GM21576 (cell line): ENCODE results near the gene KRTAP10-12.
"Not testable (repeated sequence)": the region's sequence is repeated elsewhere in the genome, so short reads cannot be mapped to it uniquely, and the experiment has no call there.

Experiments used
- ATAC-seq: cut with Tn5 transposase; IDR thresholded peaks from one replicate; pipeline ENCODE4 v1.9.1; 2021; ENCODE audit warnings: mild to moderate bottlenecking, moderate library complexity; ENCODE audit not compliant: unreplicated experiment

The KRTAP10-12 gene

GRCh38 chr21:44697172-44697810 lies at the start of gene KRTAP10-12:
KRTAP10-12 (plus strand) TSS chr21:44697172; CDS start chr21:44697202, 30 bp downstream.
- ATAC-seq: not testable (repeated sequence)

- no peak for ATAC-seq
Observed at GRCh38 chr21:44647222-44647552, 49.8 kb upstream of the KRTAP10-12 start.

DNA sequence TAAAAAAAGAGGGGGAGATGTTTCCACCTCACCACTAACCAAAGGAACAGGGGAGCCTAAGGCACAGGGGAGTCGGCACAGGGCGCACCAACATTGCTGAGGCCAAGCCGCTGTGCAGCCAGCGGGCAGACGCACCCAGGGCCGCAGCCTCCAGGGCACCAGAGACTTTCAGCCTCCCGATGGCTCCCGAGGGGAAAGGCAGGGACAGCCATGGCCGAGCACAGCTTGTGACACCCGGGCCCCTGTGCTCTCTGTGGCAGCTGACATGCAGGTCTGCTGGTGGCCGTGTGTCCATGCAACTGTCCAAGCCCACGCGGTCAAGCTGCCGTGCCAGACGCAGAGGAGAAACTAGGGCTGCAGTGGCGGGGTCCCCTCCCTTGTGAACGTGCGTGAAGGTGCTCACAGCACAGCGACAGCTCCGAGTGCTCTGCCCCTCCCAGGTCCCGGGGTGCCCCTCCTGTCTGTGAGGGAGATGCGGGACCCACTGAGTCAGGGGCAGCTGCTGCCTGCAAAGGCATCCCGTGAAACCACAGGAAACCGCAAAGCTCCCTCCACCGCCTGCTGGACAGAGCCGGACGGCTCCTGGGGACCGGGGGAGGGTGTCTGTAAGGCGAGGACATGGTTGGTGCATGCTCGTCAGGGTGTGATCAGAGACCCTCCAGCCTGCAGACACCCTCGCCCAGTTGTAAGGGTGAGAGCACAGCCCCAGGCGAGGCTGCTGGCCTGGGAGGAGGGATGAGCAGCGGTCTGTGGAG lies 48.2 kb upstream of the KRTAP10-12 start:
- no peak for ATAC-seq

DNA sequence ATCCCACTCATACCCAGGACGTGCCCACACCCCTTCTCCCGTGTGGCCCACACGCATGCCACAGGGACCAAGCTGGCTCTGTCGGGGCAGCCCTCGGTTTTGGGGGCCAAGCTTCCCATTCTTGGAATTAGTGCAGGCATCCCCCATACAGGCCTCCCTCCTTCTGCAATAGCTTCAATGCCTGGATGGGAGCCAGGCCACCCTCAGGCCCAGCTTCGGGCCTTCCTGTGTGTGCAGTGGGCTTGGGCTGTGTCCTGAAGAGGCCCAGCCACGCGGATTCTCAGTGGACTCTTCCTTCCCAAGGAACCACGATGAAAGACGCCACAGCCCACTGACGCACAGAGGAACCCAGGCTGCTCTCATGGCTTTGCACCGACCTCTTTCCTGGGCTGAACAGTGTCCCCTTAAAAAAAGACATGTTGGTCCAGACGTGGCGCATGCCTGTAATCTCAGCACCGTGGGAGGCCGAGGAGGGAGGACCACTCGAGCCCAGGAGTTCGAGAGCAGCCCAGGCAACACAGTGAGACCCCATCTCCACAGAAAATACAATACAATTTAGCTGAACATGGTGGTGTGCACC lies 47.4 kb upstream of the KRTAP10-12 start:
- ATAC-seq: no peak

GRCh38 chr21:44650265-44650972 lies 46.6 kb upstream of the KRTAP10-12 start:
- no peak for ATAC-seq

GRCh38 chr21:44650973-44651675 lies 45.8 kb upstream of the KRTAP10-12 start:
- ATAC-seq: no peak

GRCh38 chr21:44653123-44653522 lies 43.8 kb upstream of the KRTAP10-12 start:
- no peak for ATAC-seq

DNA sequence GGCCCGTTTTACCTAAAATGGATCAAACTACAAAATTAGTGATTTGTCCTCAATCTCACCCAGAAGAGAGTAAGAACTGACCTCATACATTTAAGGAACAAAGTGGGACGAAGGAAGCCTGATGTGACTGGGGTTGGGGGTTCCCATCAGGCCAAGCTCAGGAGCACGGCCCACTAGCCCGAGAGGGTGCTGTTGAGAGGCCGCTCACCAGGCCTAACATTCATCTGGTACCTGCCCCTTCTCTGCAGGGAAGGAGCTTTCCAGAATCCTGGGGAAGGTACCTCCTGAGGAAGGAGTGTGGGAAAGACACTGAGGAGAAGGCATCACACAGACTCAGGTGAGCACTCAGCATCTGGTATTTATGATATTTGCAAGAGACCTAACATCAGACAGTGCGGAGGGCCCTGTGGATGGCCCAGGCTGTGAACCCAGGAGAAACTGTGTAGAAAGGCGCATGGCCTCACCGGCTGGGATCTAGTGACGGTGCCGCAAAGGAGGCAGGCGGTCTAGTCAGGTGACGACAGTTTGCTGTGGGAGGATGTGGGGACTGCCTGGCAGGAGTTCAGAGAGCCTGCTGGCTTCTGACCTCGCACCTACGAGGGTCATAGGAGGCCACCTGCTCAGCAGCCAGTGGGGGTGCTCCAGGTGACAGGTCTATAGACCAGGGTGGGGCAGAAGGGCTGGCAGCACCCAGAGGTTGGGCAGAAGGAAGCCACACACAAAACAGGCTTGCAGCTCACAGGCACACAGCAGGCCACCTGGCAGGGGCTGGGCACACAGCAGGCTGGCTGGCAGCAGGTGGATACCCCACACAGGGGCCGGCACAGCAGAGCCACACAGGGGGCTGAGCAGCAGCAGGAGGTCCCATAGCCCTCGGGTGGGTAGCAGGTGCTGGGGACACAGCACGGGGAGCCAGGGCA lies 43.1 kb upstream of the KRTAP10-12 start:
- no peak for ATAC-seq

DNA sequence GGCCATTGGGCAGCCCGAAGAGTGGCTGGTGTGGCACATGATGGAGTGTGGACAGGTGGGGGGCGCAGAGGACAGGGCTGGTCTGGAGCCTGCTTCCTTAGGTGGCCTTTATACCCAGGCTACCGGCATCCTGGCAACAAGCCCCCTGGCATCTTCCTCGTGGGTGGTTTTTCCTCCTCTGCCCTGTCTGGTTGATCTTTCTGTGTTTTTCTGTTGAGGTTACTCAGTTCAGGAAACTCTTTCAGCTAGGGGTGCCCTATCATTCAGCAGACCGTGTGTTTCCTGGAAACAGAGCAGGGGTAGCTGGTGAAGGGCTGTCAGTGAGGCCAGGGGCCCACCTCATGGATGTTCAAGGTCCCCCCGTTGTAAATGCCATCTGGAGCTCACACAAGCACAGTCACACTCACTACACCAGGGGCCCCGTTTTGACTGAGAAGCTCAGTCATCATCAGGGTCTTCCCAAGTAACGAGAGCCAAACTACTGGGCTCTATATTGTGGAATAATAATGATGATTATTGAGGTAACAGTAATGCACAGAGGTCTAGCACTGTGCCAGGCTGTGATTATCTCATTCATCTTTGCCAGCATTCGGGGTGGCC lies 42.3 kb upstream of the KRTAP10-12 start, which contains the start of gene KRTAP12-4:
KRTAP12-4 (minus strand) TSS at position 84 of the 600 bp plus-strand sequence; CDS start at position 39, 45 bp downstream.
- ATAC-seq: no peak

- ATAC-seq: no peak
Observed at GRCh38 chr21:44656868-44657267, 40.1 kb upstream of the KRTAP10-12 start.

GRCh38 chr21:44657635-44658540 lies 39.1 kb upstream of the KRTAP10-12 start, which contains the start of gene KRTAP12-3:
KRTAP12-3 (plus strand) TSS chr21:44657932; CDS start chr21:44657980, 48 bp downstream.
- ATAC-seq: no peak

GRCh38 chr21:44658541-44658910 lies 38.4 kb upstream of the KRTAP10-12 start:
- no peak for ATAC-seq

- ATAC-seq: no peak
Observed at GRCh38 chr21:44658913-44659595, 37.9 kb upstream of the KRTAP10-12 start.

GRCh38 chr21:44661567-44661966 lies 35.4 kb upstream of the KRTAP10-12 start:
- not testable (repeated sequence) for ATAC-seq

GRCh38 chr21:44664691-44665090 lies 32.3 kb upstream of the KRTAP10-12 start:
- no peak for ATAC-seq

- no peak for ATAC-seq
Observed at GRCh38 chr21:44666401-44667320, 30.3 kb upstream of the KRTAP10-12 start, which contains the start of gene KRTAP12-2. KRTAP12-2 (minus strand) TSS chr21:44666927; CDS start chr21:44666886, 41 bp downstream.
